ENCODE measurements around the gene CUEDC1.
A peak's percentile ranks its signal among the peaks of the same experiment; 100 is the strongest.

The CUEDC1 gene

DNA sequence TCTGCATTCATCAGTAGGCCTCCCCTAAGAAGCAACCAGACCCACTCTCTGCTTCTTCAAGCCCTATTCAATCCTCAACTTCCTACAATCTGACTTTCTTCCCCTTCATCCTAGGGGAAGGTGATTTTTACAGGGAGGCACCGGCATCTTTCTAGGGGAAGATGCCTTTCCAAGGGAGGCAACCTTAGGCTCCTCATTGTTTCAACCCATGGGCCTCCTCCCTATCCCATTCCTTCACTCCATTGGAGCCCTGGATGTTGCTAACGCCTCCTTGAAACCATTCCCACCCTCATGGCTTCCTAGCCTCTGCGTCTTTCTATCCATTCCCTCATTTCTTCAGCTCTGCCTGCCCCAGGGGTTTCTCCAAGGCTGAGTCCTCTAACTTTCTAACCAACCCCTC lies 2.7 kb upstream of the CUEDC1 start:
- DNase-seq (ENCODE audit: low spot score): peak; percentile 39

DNA sequence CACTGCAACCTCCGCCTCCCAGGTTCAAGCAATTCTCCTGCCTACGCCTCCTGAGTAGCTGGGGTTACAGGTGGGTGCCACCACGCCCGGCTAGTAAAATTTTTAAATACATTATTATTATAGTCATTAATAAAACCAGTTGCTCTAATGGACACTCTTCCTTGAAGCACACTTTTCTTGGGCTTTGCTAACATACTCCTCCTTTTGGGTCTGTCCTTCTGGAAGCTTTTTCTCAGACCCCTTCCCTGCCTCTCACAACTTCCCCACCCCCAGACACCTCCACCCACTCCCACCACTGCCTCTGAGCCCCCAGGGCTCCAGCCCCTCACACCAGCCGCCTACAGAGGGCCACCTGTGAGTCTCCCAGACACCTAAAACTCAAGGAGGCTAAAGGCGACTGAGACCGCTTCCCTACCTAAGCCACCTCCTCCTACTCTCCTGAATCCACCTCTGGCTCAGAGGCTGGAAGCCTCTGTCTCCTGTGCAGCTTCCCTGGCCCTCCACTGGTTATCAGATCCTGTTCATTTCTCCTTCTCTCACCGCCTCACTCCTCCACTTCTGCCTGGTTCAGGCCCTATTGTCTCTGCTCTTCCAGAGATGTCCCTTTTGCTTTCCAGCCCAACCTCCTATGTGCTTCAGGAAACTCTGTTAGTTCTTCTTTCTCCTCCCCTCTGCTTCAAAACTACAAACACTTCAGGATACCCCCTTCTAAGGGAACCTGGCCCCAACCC lies 2.1 kb upstream of the CUEDC1 start:
- peak; percentile 43 for DNase-seq (ENCODE audit: low spot score)

DNA sequence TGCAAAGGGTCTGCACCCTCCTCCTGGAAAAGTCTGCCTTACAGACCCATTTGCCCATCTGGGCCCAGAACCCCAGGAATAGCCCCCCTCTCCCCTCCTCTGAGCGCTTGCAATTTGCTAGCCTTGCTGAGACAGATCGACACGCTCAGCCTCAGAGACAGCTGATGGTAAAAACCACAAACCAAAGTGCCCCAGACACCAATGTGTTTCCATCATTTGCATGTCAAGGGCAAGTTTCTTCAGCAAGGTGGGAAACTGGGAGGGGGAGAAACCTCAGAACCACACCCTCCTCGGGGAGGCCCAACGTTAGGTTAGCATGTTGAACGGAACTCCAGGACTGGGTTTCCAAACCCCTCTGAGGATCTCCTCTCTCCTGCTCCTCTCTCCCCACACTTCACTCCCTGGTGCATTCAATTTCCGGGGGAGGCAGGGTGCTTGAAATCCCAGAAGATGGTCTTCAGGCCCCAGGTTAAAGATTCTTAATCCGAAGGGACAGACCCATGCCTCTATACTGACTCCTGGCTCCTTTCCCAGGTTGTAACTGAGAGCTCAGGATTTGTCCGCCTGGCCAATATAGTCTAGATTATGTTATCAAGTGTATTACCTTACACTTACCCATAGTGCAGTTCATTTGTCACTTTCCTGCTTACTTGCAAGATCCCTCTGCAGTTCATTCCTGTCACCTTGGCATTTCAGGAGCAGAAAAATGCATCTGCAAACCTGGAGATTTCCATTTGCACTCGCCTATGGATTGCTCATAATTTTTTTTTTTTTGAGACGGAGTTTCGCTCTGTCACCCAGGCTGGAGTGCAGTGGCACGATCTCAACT lies 1.3 kb upstream of the CUEDC1 start:
- peak; percentile 52 for DNase-seq (ENCODE audit: low spot score)

DNA sequence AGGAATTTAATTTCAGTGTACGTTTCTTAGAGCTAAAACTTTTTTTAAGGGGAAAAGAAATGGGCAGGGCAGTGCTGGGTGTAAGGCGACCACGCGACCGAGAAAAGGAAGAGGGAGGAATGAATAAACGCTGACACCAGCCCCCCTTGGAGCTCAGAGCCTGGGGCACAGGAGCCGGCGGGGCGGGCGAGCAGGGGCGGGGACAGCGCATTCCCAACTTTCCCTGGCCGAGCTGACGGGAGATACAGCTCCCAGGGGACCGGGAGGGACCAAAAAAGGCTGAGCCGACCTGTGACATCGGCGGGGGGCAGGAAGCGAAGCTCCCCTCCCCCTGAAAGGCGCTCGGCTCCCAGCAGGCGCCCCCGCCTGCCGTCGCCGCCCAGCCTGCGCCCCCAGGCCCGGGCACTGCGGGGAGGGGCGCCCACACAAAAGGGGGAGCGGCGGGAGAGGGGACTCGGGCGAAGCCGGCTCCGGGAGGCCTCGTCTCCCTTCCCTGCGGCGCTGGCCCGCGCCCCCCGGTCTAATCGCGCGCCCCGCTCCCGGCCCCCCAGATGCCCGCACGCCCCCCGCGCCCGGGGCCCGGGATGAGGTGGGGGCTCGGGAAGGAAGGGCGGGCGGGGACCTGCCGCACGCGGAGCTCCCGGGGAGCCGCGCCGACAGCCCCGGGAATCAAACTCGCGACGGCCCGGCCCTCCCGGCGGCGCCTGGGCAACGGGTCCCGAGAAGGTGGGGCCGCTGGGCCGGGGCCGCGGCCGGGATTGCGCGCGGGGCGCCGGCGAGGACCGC lies 622 bp downstream of the CUEDC1 start:
- DNase-seq (ENCODE audit: low spot score): peak; percentile 85

DNA sequence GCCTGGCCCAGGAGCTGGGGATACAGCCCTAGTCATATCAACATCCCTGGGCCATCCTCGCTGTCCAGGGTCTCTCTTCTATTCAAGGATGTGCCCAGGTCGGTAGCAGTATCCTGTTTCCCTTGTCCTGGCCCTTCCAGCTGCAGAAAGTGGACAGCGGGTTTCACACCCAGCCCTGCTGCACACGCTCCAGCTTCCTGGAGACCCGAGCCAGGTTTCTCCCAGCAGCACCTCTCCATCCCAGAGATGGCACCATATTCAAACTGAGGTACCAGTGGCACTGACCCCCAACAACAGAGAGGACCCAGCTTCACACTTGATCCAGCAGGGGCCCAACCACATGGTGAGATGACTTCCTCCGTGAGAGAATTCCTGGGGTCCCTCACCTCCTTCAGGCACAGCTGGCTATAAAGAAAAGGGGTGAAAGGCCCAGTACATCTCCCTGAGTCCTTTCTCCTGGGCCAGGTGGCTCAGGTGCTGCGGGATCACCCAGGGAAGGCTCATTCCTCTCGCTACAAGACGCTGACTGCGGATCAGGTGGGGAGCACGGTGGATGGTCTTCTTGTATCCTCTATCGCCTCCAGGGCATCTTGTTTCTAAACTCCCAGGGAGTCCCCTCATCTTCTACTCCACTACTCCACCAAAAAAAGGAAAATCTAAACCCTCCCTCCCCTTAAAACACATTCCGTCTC lies 1.4 kb downstream of the CUEDC1 start:
- no peak for DNase-seq (ENCODE audit: low spot score)

DNA sequence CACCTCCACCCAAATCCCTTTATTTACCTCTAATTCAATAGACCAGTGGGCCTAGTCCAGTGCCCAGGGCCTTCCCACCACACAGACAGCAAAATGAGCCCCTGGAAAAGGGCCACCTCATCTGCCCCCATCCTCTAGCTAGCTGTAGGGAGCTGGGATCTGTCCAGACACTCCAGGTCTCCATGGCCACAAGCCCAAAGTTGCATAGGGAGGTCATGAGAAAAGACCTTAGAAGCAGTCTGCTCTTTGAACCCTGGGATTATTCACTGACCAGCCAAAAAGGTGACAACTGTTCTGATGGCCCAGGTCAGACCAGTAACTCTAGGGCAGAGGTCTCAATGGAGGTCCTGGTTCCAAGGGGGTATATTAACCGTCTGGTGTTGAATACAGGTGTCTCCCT lies 2.0 kb downstream of the CUEDC1 start:
- peak; percentile 50 for DNase-seq (ENCODE audit: low spot score)

DNA sequence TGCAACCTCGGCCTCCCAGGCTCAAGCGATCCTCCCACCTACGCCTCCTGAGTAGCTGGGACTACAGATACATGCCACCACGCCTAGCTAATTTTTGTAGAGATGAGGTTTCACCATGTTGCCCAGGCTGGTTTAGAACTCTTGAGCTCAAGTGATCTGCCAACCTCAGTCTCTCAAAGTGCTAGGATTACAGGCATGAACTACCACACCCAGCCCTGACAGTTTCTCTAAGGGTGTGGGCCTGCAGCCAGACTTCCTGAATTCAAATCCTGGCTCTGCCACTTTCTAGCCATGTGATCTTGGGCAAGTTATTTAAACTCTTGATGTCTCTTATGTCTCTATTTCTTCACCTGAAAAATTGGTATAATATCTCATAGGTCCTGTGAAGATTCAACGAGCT lies 5.6 kb downstream of the CUEDC1 start:
- DNase-seq (ENCODE audit: low spot score): no peak

DNA sequence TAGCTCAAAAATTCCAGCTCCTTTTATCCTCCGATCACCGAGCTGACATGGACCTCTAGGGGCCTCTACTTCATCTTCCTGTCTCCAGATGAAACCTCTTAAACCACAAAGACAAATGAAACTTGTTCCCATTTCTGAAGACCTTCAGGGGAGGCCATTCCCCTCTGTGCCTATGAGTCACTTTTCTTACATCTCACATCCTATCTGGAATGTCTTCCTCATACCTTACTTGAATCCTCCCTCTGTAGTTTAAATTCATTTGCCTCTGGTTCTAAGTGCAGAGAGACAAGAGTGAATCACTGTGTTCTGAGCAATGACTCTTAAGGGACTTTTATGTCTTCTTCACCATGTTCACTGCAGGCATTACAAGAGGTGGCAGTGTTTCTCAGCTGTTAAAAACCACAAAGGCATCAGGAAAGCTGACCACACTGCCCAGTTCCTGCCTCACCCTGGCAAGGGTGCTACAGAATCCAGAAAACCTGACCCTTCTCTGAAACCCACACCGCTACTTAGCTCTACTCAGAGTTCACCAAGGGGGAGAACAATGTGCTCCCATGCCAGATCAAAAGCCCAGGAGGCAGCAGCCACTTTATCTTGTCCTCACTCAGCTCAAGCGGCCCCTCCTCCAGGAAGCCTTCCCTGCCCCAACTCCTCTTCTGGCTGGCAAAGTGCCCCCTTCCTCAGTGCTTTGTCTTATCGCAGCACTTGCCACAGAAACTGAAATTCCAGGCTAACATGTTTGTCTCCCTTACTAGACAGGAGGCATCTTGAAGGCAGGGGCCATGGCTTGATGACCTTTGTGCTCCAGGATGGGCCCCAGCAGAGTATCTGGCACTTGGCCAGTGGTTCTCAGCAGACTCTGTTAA lies 6.4 kb downstream of the CUEDC1 start:
- no peak for DNase-seq (ENCODE audit: low spot score)

DNA sequence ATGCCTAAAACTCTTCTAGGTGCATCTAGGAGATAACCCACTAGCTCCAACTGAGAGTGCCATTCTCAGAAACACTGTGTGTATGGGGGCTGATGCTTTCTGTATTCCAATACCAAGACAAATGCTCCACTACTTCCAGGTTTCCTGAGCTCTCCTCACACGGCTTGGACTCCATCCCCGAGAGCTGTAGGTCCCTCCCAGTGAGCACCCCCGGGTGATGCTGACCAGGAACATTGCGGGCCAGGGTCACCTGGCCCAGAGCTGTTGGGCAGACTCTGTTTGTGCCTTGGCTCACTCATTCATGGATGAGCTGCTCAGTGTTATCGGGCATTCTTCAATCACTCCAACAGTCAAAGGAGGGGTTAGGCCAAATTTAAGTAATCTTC lies 7.0 kb downstream of the CUEDC1 start:
- no peak for DNase-seq (ENCODE audit: low spot score)

DNA sequence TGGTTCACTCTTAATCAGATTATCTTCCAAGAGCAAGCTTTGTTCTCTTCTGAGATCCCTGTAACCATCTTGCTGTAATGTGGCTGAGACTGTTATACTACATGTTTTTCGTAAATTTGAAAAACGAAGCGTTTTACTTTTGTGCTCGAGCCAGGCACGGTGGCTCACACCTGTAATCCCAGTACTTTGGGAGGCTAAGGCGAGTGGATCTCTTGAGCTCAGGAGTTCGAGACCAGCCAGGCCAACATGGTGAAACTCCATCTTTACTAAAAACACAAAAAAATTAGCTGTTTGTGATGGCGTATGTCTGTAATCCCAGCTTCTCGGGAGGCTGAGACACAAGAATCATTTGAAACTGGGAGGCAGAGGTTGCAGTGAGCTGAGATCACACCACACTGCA lies 7.8 kb downstream of the CUEDC1 start:
- no peak for DNase-seq (ENCODE audit: low spot score)

DNA sequence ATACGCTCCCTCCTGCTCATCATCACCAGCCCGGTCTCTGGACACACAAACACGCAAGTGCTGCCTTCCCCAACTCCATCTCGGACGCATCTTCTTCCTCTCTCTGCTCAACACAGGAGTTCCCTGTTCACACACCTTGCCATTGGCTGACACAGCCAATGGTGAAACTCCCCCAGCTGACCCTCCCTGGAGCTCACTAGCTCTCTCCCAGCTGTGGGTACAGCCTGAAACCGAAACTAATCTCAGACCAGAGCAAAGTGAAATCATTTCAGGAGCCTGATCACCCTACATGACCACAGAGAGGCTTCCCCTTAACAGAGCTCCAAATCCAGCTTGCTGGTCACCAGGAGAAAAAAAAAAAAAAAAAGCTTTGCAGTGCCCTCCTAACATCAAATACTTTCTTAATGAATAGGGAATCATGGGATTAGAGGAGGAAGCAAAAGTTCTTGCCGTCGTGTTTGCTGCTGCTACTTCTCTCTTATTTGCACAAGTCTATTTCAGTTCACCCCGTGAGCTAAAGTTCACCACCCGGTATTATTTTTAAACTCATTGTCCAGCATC lies 8.3 kb downstream of the CUEDC1 start:
- DNase-seq (ENCODE audit: low spot score): no peak

DNA sequence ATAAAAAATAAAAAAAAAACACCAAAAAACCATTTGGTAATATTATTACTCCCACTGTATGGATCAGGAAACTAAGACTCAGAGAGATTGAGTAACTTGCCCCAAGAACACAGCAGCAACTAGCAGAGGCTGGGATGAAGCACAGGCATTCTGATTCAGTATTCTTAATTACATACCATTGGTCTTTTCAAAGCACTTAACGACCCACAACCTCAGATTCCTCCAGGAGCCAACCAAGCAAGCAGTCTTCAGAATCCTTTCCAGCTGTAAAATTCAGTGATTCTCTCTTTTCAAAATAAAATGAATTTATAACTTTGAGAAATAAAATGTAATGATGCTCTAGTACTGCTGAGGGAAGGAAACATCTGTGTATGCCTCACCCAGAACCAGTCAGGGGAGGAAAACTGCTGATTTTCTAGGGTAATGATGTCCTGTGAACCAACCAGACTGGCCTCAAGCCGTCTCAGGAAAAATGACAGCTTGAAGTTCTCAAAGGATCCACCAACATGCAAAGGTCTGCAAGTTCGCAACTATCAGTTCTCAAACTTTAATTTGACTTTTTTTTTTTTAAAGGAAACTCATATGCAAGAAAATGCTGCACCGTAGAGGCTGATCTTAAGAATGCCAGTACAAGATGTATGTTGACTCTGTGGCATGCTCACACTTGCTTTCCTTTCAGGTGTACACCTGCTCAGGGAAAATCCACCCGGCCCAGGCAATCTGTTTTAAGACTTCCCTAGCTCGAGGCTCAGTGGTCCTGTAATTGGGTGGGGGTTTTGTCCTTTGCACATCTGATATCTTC lies 9.0 kb downstream of the CUEDC1 start:
- DNase-seq (ENCODE audit: low spot score): no peak

DNA sequence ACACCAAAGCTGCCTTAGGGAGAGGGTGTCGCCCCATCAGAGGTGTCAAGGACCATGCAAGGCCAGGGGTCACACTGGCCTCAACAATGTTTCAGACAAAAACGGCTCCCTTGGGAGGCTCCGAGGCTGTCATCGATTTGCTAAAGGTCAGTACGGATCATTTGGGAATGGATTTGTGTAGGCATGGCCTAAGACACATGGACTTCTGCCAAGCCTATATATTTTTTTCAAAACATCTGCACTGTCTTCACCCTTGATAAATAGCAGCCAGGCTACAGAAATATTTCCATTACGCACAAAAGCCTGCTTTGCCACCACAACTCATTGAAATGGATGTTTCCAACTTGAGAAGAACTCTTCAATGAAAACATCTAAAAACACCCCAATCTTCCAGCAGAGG lies 10.3 kb downstream of the CUEDC1 start:
- no peak for DNase-seq (ENCODE audit: low spot score)

DNA sequence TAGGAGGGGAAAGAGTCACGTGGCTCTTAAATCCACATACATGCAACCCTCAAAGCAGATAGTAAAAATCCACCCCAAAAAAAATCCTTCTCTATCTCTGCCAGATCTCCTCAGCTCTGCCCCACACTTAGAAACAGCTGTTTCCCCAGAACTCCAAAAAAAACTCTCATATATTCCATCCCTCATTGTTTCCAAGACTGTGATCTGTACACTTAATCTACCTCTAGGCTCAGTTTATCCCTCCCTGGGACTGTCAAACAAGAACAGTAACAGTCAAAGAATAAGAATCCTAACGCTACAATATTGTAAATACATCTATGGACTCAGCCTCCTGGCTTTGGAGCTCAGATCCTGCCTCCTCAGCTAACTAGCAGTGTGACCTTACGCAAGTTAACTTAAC lies 11.6 kb downstream of the CUEDC1 start:
- no peak for DNase-seq (ENCODE audit: low spot score)

DNA sequence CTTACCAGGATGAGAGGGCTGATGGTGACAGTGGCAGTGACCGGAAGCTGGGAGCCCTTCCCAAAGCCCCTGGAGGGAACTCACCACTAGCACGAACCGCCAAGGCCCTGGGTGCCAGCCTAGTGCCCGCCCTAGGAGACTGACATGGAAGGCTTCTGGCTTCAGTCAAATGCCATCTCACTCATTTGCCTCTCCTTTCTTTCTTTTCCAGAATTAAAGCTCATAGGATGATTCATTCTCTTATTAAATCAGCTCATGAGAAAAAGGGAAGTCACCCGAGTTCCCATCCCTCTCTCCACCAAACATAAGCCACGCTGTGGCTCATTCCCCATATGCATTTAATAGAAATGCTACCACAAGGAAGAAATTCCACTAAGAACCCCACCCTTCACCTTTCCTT lies 12.1 kb downstream of the CUEDC1 start:
- DNase-seq (ENCODE audit: low spot score): no peak

DNA sequence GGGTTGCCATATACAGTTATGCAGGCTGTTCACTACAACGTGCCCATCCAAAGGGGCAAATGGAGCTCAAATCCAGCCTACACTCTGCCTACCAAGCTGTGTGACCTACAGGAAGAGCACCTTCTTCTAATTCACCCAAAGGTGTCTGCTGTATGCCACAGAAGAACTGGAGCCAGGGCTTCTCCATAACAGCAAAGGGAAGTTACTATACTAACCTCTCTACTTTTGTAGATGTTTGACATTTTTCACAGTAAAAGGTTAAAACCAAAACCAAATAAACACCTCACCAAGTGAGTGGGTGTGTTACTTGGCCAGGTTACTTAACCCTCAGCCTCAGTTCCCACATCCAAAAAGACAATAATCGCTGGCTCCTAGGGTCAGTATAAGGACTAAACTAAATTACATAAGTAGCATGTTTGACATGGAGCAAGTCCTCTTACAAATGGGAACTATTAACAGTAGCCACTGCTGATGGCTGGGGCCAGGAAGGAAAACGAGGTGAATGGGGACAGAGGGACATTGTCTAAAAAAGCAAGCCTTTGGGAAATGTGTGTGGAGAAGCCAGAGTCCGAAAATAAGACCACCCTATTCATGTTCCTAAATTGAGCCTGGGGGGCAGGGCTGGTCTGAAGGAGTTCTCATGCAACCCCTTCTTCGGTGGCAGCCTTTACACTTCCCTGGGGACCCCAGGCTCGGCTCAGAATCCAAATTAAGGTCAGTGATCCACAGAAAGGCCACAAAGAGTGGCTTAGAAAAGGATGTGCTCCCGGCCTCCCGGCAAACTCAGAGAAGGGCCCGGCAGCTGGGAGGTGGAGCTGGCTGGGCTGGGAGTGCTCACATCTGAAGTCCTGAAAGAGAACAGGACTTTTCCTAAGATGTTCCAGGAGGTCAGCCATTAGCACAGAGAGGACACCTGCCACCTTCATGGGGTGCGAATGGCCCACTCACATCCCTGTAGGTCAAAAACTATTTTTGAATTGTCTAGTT lies 13.5 kb downstream of the CUEDC1 start:
- DNase-seq (ENCODE audit: low spot score): no peak

DNA sequence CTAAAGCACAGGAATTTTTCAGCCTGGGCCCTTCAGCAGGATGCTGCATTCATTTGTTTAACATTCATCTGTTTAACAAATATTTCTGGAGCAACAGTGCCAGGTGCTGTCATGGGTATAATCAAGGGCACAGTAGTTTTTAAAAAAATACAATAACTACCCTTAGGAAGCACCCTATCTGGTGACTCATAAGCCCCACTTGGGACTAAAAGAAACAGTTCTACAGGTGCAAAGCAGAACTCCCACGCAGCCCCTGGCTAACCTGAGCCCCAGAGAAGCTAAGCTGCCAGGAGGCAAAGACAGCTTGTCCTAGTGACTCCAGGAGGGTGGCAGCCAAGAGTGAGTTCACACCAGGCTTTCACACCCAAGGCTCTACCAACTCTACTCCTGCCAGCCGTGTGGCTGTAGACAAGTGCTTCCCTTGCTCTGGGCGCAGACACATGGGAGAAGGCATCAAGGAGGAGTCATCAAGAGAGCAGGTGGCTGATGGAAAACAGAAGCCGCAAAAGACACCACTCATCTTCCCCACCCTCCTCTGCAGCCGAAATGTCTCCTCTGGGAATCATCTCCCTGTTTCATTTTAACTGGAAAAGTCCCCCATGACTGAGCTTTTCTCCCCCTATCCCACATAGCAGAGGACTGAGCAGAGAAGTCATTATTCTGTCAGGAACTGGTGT lies 14.4 kb downstream of the CUEDC1 start:
- no peak for DNase-seq (ENCODE audit: low spot score)

DNA sequence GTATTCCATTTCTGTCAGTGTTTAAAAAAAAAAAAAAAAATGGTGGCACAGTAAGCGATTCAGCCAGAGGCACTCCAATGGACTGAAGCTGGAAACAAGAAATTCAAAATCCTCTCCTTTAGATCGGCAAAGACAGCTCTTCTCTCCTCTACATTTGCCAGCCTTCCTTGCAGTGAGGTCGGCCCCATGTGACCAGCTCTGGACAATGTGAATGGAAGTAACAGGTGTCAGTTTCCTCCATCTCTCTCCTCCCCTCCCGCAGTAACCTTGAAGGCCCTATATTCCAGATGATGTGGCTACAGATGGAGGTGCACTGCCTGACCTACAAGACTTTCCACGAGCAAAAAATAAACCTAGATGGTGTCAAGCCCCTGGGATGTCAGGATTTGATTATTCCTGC lies 15.0 kb downstream of the CUEDC1 start:
- DNase-seq (ENCODE audit: low spot score): no peak

Measured in ecto neural progenitor cell (in vitro differentiated cells).